H9 (cell line): ENCODE measurements around the gene ZNF665. TPM values are rescaled to one million over a fixed set of nuclear protein-coding genes. Genes with fewer than 3 reads are reported as not detected.

ENCODE experiments used
- DNase-seq: peaks from one replicate; pipeline ENCODE4 v3.0.0-alpha.2; 2017
- H2AFZ ChIP-seq: one replicate; pipeline ENCODE4 v1.6.1; 2013; ENCODE audit warnings: mild to moderate bottlenecking, low read length, control low read depth, moderate library complexity
- H2AK5ac ChIP-seq: 2 replicates; pipeline ENCODE4 v1.6.1; 2013; ENCODE audit warnings: low read length, control low read depth, mixed read lengths; ENCODE audit not compliant: insufficient read length
- H2BK120ac ChIP-seq: one replicate; pipeline ENCODE4 v1.6.1; 2013; ENCODE audit warnings: low read depth, mild to moderate bottlenecking, low read length, control low read depth, inconsistent platforms; ENCODE audit not compliant: poor library complexity, severe bottlenecking
- H2BK12ac ChIP-seq: 2 replicates; pipeline ENCODE4 v1.6.1; 2013; ENCODE audit warnings: low read length, control low read depth, mixed read lengths, low read depth; ENCODE audit not compliant: insufficient read length
- H2BK15ac ChIP-seq: 2 replicates; pipeline ENCODE4 v1.6.1; 2013; ENCODE audit warnings: low read depth, low read length, control low read depth
- H2BK20ac ChIP-seq: one replicate; pipeline ENCODE4 v1.6.1; 2013; ENCODE audit warnings: low read depth, mild to moderate bottlenecking, low read length, control low read depth, inconsistent platforms; ENCODE audit not compliant: poor library complexity, severe bottlenecking
- H2BK5ac ChIP-seq: 2 replicates; pipeline ENCODE4 v1.6.1; 2013; ENCODE audit warnings: low read length, control low read depth, mixed read lengths; ENCODE audit not compliant: insufficient read length
- H3K14ac ChIP-seq: 2 replicates; pipeline ENCODE4 v1.6.1; 2013; ENCODE audit warnings: low read length, control low read depth; ENCODE audit not compliant: insufficient read depth
- H3K18ac ChIP-seq: 2 replicates; pipeline ENCODE4 v1.6.1; 2013; ENCODE audit warnings: low read depth, mild to moderate bottlenecking, mixed read lengths, low read length, control low read depth; ENCODE audit not compliant: insufficient read length
- H3K23ac ChIP-seq: 2 replicates; pipeline ENCODE4 v1.6.1; 2013; ENCODE audit warnings: low read length, control low read depth, mixed read lengths, low read depth; ENCODE audit not compliant: insufficient read length
- H3K23me2 ChIP-seq: 2 replicates; pipeline ENCODE4 v1.6.1; 2013; ENCODE audit warnings: low read depth, mild to moderate bottlenecking, mixed read lengths, low read length, control low read depth; ENCODE audit not compliant: insufficient read length, poor library complexity, severe bottlenecking
- H3K27ac ChIP-seq: 2 replicates; pipeline ENCODE4 v1.5.1; 2013; ENCODE audit warnings: low read length, control low read depth, mixed read lengths, low read depth; ENCODE audit not compliant: insufficient read length
- H3K27me3 ChIP-seq: 2 replicates; pipeline ENCODE4 v1.6.1; 2013; ENCODE audit warnings: low read length, control low read depth, inconsistent platforms; ENCODE audit not compliant: insufficient read depth
- H3K4ac ChIP-seq: 2 replicates; pipeline ENCODE4 v1.6.1; 2013; ENCODE audit warnings: low read depth, mild to moderate bottlenecking, control low read depth, inconsistent platforms, low read length, moderate library complexity
- H3K4me1 ChIP-seq: 2 replicates; pipeline ENCODE4 v1.6.1; 2013; ENCODE audit warnings: low read length, control low read depth, inconsistent platforms; ENCODE audit not compliant: insufficient read depth
- H3K4me2 ChIP-seq: 2 replicates; pipeline ENCODE4 v1.6.1; 2013; ENCODE audit warnings: low read length, control low read depth, mixed read lengths; ENCODE audit not compliant: insufficient read length, insufficient read depth
- H3K56ac ChIP-seq: 2 replicates; pipeline ENCODE4 v1.6.1; 2013; ENCODE audit warnings: low read depth, mild to moderate bottlenecking, mixed read lengths, low read length, control low read depth; ENCODE audit not compliant: insufficient read length
- H3K79me1 ChIP-seq: 2 replicates; pipeline ENCODE4 v1.6.1; 2013; ENCODE audit warnings: low read depth, mild to moderate bottlenecking, moderate library complexity, low read length, control low read depth, inconsistent platforms; ENCODE audit not compliant: insufficient read depth, poor library complexity, severe bottlenecking
- H3K79me2 ChIP-seq: 2 replicates; pipeline ENCODE4 v1.6.1; 2013; ENCODE audit warnings: low read length, control low read depth, inconsistent platforms; ENCODE audit not compliant: insufficient read depth
- H3K9ac ChIP-seq: 2 replicates; pipeline ENCODE4 v1.6.1; 2013; ENCODE audit warnings: low read length, control low read depth, mixed read lengths; ENCODE audit not compliant: insufficient read length; ENCODE audit errors: extremely low read depth
- H3K9me3 ChIP-seq: one replicate; pipeline ENCODE4 v1.6.1; 2013; ENCODE audit warnings: low read depth, low read length, inconsistent platforms; ENCODE audit not compliant: control insufficient read depth
- H3T11ph ChIP-seq: one replicate; pipeline ENCODE4 v1.6.1; 2013; ENCODE audit warnings: mild to moderate bottlenecking, low read length, control low read depth, inconsistent platforms
- H4K20me1 ChIP-seq: one replicate; pipeline ENCODE4 v1.6.1; 2013; ENCODE audit not compliant: control insufficient read depth, insufficient read length, insufficient read depth
- H4K5ac ChIP-seq: 2 replicates; pipeline ENCODE4 v1.6.1; 2013; ENCODE audit warnings: low read depth, mild to moderate bottlenecking, mixed read lengths, low read length, control low read depth; ENCODE audit not compliant: insufficient read length
- H4K8ac ChIP-seq: replicated peaks from 2 replicates; pipeline ENCODE4 v1.6.1; 2013; ENCODE audit warnings: low read length, control low read depth, mixed read lengths, low read depth; ENCODE audit not compliant: insufficient read length
- H4K91ac ChIP-seq: 2 replicates; pipeline ENCODE4 v1.6.1; 2013; ENCODE audit warnings: low read depth, mild to moderate bottlenecking, moderate library complexity, mixed read lengths, low read length, control low read depth; ENCODE audit not compliant: insufficient read length
- H3K27ac Mint-ChIP-seq, 3 experiments: 2 replicates in 2 of 3; 3 replicates in 1 of 3; pipeline ENCODE4 v1.8.0; 2020 to 2021; ENCODE audit warnings: mixed read lengths in 3 of 3, mild to moderate bottlenecking in 1 of 3, moderate library complexity in 1 of 3
- H3K27me3 Mint-ChIP-seq: 2 replicates; pipeline ENCODE4 v1.8.0; 2021; ENCODE audit warnings: low read depth, mild to moderate bottlenecking, moderate library complexity, mixed read lengths
- H3K36me3 Mint-ChIP-seq, 3 experiments: 2 replicates in 2 of 3; 3 replicates in 1 of 3; pipeline ENCODE4 v1.8.0; 2020 to 2021; ENCODE audit warnings: low read depth in 3 of 3, mixed read lengths in 3 of 3; ENCODE audit not compliant: insufficient read depth in 1 of 3
- H3K4me1 Mint-ChIP-seq, 2 experiments: 2 replicates each; pipeline ENCODE4 v1.8.0; 2020; ENCODE audit warnings: mixed read lengths in 2 of 2
- H3K4me3 Mint-ChIP-seq, 2 experiments: 2 replicates in 1 of 2; 3 replicates in 1 of 2; pipeline ENCODE4 v1.8.0; 2020 to 2021; ENCODE audit warnings: mild to moderate bottlenecking in 2 of 2, mixed read lengths in 2 of 2, moderate library complexity in 1 of 2
- H3K9me3 Mint-ChIP-seq, 2 experiments: 2 replicates in 1 of 2; 3 replicates in 1 of 2; pipeline ENCODE4 v1.8.0; 2020; ENCODE audit warnings: mild to moderate bottlenecking in 2 of 2, mixed read lengths in 2 of 2, moderate library complexity in 1 of 2
- total RNA-seq: library from RNA; stranded (reverse); gene quantifications from 2 replicates; pipeline ENCODE4 v1.2.1, GENCODE V29; 2021
- TF ChIP-seq, protein P1 (sequence below): fragments of 200-600 bp; sonication (generic); conservative IDR thresholded peaks from 3 replicates; pipeline ENCODE4 v1.8.0; 2021; ENCODE audit warnings: antibody characterized with exemption, mild to moderate bottlenecking

ZNF665 gene
- total RNA-seq, 1 experiment from 2014 or later, result 3.7 TPM

DNA sequence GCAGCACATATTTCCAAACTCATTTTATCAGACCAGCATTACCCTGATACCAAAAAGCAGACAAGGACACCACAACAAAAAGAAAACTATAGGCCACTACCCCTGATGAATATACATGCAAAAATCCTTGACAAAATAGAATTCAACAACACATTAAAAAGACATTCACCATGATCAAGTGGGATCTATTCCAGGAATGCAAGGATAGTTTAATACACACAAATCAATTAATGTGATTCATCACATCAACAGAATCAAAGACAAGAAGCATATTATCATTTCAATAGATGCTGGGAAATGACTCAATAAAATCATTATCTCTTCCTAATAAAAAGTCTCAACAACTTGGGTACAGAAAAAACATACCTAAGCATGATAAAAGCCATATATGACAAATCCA is 45.5 kb downstream of the ZNF665 start:
- no peaks in the 10 kb centered on the region for H3K23me2 ChIP-seq
- no peak overlapping the region for H3K4ac ChIP-seq
- H3K9me3 ChIP-seq, result peaks cover 10% of the 10 kb centered on the region
- H3K18ac ChIP-seq, result no peak overlapping the region
- no peak overlapping the region for H2AFZ ChIP-seq
- H3K4me1 ChIP-seq, result no peaks in the 10 kb centered on the region
- no peak for DNase-seq
- H3K14ac ChIP-seq, result no peak overlapping the region
- H3T11ph ChIP-seq, result no peak overlapping the region
- H4K20me1 ChIP-seq, result no peaks in the 10 kb centered on the region
- no peak overlapping the region for H2BK15ac ChIP-seq
- Mint-ChIP-seq H3K27me3 (no peaks in the 10 kb centered on the region), H3K4me3 (no peak overlapping the region), H3K27ac (no peak overlapping the region), H3K9me3 (peaks cover 60 to 64% of the 10 kb centered on the region in 2 experiments), H3K36me3 (peaks cover 81 to 85% (median 81%) of the 10 kb centered on the region in 3 experiments), H3K4me1 (no peaks in the 10 kb centered on the region)
- no peak overlapping the region for H4K8ac ChIP-seq
- H2AK5ac ChIP-seq, result no peak overlapping the region
- no peak overlapping the region for H3K27ac ChIP-seq
- H2BK12ac ChIP-seq, result no peak overlapping the region
- no peak overlapping the region for H3K4me2 ChIP-seq
- no peak overlapping the region for H4K5ac ChIP-seq
- no peak overlapping the region for H3K56ac ChIP-seq
- H3K9ac ChIP-seq, result no peak overlapping the region
- no peak overlapping the region for H3K23ac ChIP-seq
- no peak overlapping the region for H2BK120ac ChIP-seq
- H3K79me2 ChIP-seq, result no peaks in the 10 kb centered on the region
- no peak overlapping the region for H2BK5ac ChIP-seq
- no peak overlapping the region for H4K91ac ChIP-seq
- TF ChIP-seq, protein P1, sequence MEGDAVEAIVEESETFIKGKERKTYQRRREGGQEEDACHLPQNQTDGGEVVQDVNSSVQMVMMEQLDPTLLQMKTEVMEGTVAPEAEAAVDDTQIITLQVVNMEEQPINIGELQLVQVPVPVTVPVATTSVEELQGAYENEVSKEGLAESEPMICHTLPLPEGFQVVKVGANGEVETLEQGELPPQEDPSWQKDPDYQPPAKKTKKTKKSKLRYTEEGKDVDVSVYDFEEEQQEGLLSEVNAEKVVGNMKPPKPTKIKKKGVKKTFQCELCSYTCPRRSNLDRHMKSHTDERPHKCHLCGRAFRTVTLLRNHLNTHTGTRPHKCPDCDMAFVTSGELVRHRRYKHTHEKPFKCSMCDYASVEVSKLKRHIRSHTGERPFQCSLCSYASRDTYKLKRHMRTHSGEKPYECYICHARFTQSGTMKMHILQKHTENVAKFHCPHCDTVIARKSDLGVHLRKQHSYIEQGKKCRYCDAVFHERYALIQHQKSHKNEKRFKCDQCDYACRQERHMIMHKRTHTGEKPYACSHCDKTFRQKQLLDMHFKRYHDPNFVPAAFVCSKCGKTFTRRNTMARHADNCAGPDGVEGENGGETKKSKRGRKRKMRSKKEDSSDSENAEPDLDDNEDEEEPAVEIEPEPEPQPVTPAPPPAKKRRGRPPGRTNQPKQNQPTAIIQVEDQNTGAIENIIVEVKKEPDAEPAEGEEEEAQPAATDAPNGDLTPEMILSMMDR, result no peak
- no peaks in the 10 kb centered on the region; the same call in 1 of the 2 replicates for H3K27me3 ChIP-seq
- no peaks in the 10 kb centered on the region for H3K79me1 ChIP-seq
- H2BK20ac ChIP-seq, result no peak overlapping the region
